Epithelial cell of proximal tubule (primary cell): ENCODE measurements around the gene ATG12. TPM values are rescaled to one million over a fixed set of nuclear protein-coding genes. Genes with fewer than 3 reads are reported as not detected.

Experiments used
- DNase-seq: peaks from one replicate; pipeline ENCODE4 v3.0.0-alpha.2; 2011; ENCODE audit warnings: low read depth
- H3K4me3 ChIP-seq: 2 replicates; pipeline ENCODE4 v1.5.1; 2011; ENCODE audit warnings: low read depth, mild to moderate bottlenecking, low read length
- total RNA-seq: library from RNA; depleted of rRNA; stranded (reverse); fragments of >200 nt; gene quantifications from 2 replicates; pipeline ENCODE4 v1.2.3, GENCODE V29; 2015
- TF ChIP-seq, protein P1 (sequence below): conservative IDR thresholded peaks from 2 replicates; pipeline ENCODE4 v1.5.1; 2012; ENCODE audit warnings: low read depth, mild to moderate bottlenecking, low read length

ATG12 gene
- total RNA-seq, 1 donor from 2014 or later, result 20.6 TPM

DNA sequence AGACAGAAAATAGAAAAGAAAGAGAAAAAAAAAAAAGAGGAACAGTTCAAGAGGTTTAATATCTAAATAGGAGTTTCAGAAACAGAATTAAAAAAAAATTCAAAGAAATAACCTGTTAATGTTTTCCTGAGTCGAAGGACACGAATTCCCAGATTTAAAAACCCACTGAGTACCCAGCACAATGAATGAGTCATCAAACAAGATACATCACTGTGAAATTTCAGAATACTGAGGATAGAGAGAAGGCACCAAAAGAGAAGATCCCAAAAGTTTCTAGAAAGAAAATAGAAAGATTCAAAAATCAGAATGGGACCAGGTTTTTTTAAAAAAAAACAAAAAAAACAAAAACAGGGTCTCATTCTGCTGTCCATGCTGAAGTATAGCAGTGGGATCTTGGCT lies 33.7 kb downstream of the ATG12 start:
- DNase-seq, result no peak
- TF ChIP-seq, protein P1, sequence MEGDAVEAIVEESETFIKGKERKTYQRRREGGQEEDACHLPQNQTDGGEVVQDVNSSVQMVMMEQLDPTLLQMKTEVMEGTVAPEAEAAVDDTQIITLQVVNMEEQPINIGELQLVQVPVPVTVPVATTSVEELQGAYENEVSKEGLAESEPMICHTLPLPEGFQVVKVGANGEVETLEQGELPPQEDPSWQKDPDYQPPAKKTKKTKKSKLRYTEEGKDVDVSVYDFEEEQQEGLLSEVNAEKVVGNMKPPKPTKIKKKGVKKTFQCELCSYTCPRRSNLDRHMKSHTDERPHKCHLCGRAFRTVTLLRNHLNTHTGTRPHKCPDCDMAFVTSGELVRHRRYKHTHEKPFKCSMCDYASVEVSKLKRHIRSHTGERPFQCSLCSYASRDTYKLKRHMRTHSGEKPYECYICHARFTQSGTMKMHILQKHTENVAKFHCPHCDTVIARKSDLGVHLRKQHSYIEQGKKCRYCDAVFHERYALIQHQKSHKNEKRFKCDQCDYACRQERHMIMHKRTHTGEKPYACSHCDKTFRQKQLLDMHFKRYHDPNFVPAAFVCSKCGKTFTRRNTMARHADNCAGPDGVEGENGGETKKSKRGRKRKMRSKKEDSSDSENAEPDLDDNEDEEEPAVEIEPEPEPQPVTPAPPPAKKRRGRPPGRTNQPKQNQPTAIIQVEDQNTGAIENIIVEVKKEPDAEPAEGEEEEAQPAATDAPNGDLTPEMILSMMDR, result no peak
- H3K4me3 ChIP-seq, result no peak overlapping the region

DNA sequence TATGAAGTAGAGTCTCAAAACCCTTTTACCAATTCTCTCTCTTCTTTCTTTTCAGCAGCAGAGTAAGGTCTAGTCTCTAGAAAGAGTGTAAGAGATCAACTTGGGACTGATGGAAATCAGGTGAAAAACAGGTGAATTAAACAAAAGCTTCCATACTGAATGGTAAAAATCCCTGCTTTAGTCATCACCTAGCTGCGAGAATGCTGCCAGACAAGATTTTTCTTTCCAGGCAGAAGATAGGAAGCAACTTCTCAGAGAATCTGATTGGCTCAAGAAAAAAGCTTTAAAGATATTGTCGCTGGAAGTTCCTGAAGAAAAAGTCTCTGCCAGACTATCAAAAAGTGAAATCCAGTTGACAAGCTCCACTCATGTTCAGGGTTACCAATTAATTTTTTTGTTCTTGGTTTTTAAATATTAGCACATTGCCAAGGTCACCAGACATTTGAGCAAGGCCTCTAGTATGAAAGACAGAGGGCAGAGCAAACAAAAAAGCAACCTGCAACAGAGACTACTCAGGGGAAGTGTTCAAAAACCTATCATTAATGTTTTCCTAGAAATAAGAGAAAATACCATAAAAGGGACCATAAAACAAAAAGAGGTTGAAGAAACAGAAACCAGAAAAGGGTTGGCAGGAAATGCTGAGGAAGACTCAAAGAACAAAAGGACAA lies 34.2 kb downstream of the ATG12 start:
- DNase-seq, result no peak
- H3K4me3 ChIP-seq, result no peak overlapping the region
- TF ChIP-seq, protein P1, result no peak

DNA sequence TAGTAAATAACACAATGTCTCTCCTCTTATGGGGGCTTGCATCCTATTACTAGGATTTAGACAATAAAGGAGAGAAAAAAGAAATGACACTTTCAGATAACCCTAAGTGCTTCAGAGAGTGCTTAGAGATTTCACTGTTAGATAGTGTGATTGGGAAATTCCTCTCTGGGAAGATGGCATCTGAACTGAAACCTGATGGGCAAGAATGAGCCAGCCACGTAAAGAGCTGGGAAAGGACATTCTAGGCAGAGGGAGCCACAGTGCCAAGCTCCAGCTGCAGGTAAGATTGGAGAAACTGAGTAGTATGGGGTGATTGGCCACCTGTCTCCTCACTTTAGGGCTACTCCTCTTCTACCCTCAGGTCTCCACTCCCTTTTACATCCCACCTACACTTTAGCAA lies 39.4 kb downstream of the ATG12 start:
- DNase-seq, result no peak
- TF ChIP-seq, protein P1, result no peak
- H3K4me3 ChIP-seq, result no peak overlapping the region

DNA sequence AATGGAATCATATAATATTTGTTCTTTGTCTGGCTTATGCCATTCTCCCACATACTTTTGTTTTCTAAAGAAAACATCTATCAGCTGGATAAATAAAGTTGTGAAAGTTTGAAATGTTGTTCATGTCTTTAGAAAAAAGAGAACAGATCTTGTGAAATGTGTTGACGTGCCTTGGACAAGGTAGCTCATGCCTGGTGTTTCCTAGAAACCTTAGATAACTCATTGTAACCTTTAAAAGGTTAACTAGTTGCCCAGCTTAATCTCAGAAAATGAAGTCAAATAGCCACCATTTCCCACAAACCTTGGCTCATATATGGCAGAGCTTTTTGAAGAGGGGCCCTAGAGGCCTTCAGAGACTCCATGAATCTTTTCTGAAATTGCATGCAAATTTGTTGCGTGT lies 40.2 kb downstream of the ATG12 start:
- TF ChIP-seq, protein P1, result no peak
- H3K4me3 ChIP-seq, result no peak overlapping the region
- no peak for DNase-seq

DNA sequence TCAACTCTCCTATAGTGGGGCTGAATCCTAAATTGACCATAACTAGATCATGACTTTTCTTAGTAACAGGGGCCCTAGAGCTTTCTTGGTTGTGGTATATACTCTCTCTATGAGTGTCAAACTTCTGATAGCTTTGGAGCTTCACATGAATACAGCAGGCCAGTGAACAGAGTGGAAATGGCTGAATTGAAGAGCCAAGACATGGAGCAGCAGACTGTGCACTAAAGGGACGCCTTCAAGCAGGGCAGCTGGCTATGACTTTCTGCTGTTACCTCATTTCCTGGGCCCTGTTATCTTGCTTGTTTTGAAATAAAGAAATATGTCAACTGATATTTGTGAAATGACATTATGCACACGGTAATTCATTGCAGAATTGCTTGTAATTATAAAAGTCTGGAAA lies 41.3 kb downstream of the ATG12 start:
- TF ChIP-seq, protein P1, result no peak
- H3K4me3 ChIP-seq, result no peak overlapping the region
- DNase-seq, result no peak

DNA sequence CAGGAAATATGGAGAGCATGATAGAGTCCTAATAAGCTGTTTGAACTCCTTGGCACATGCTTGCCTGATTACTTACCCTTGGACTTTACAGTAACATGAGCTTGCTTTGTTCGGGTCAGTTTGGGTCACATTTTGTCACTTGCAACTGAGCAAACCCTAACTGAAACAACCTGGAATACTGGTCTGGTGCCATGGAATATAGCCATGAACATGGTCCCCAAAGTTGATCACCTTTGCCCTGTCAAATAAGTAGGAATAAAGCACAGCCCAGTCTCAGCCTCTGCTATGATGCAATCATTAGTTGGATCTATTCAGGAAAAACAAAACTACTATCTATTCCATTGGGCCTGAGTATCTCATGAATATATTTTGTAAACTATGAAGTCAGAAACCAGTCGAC lies 43.1 kb downstream of the ATG12 start:
- no peak for DNase-seq
- TF ChIP-seq, protein P1, result no peak
- no peak overlapping the region for H3K4me3 ChIP-seq

DNA sequence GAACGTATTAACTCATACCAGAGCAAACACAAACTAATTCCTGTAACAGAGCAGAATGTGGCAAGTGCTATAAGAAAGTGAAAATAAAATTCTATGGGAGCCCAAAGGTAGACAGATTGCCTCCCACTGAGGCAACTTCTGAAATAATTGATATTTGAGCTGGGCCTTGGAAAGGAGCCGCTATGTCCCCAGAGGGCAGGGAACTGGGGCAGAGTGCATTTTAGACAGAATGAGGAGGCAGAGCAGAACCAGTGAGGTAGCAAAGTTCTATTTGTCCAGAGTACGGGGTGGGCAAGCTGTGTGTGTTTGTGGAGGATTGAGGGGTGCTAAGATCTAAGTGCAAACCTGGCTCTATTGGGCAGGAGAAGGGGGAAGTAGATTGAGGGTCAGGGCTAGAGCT lies 44.7 kb downstream of the ATG12 start:
- TF ChIP-seq, protein P1, result no peak
- no peak overlapping the region for H3K4me3 ChIP-seq
- no peak for DNase-seq
